Measurements from ENCODE around the gene THUMPD3. TPM values are rescaled to one million over a fixed set of nuclear protein-coding genes. Genes with fewer than 3 reads are reported as not detected.

Gene THUMPD3
- total RNA-seq, 1 experiment from 2014 or later: 22.1 TPM

DNA sequence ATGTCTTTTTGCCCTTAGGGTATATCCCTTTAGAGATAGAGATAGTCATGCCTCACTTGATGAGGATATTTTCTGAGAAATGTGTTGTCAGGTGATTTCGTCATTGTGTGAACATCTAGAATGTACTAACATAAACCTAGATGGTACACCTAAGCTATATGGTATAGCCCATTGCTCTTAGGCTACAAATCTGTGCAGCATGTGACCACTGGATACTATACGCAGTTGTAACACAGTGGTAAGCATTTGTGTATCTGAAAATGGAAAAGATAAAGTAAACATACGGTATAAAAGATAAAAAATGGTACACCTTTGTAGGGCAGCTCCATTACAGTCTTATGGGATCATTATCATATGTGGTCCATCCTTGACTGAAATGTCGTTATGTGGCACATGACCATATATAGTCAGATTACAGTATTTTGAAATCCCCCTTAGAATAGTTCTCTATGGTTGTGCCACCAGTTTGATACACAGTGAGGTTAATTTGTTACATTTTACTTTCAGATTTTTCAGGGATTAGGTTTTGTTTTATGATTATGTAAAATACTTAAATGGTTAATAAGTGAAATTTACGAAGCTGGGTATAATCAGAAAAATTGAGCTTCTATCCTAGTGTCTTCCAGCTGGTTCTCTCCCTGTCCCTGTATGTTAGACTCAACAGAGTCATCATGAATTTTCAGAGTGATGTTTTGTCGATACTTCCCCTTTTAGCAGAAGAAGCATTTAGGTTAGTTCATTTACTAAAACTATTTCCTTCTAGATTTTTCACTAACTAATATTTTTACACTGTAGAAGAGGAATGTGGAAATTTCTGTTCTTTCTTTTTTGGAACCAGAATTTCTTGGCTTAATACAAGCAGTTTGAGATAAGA, 47.4 kb downstream of the THUMPD3 start:
- Histone ChIP-seq H3K4me3 (ENCODE audit: insufficient read depth, low read depth, low read length) (no peak overlapping the region), H3K36me3 (replicated peaks; ENCODE audit: control insufficient read depth, insufficient read depth, low read length) (no peaks in the 10 kb centered on the region), H3K27me3 (ENCODE audit: control insufficient read depth, insufficient read depth, low read length) (no peaks in the 10 kb centered on the region)
- DNase-seq: no peak

- Histone ChIP-seq H3K27me3 (ENCODE audit: control insufficient read depth, insufficient read depth, low read length) (no peaks in the 10 kb centered on the region), H3K36me3 (replicated peaks; ENCODE audit: control insufficient read depth, insufficient read depth, low read length) (no peaks in the 10 kb centered on the region; the same call in 1 of the 2 replicates), H3K4me3 (ENCODE audit: insufficient read depth, low read depth, low read length) (no peak overlapping the region)
- no peak for DNase-seq
These were observed 48.4 kb downstream of the THUMPD3 start for GRCh38 chr3:9411302-9411701.

GRCh38 chr3:9412293-9412692, 49.4 kb downstream of the THUMPD3 start:
- no peaks in the 10 kb centered on the region for H3K27me3 ChIP-seq (ENCODE audit: control insufficient read depth, insufficient read depth, low read length)
- no peaks in the 10 kb centered on the region; the same call in 1 of the 2 replicates for H3K36me3 ChIP-seq (replicated peaks; ENCODE audit: control insufficient read depth, insufficient read depth, low read length)
- H3K4me3 ChIP-seq (ENCODE audit: insufficient read depth, low read depth, low read length): no peak overlapping the region
- no peak for DNase-seq

DNA sequence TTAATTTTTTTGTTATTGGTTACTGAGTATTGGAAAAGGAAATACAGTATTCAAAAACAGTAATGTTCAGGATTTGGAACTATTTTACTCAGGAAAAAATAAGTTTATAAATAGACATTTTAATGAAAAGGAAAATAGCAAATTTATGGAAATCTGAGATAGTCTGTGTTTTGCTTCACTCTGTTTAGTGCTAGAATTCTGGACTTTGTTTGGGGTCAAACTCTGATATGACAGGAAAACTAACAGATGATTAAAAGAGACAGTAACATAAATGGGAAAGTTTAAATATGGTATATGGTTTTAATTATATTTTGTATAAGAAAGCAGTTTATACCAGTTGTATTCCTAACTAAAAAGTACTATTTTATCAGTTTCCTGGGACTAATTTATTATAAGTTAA, 52.0 kb downstream of the THUMPD3 start:
- H3K27me3 ChIP-seq (ENCODE audit: control insufficient read depth, insufficient read depth, low read length): no peaks in the 10 kb centered on the region
- H3K4me3 ChIP-seq (ENCODE audit: insufficient read depth, low read depth, low read length): no peak overlapping the region
- DNase-seq: no peak
- no peaks in the 10 kb centered on the region; the same call in 1 of the 2 replicates for H3K36me3 ChIP-seq (replicated peaks; ENCODE audit: control insufficient read depth, insufficient read depth, low read length)

DNA sequence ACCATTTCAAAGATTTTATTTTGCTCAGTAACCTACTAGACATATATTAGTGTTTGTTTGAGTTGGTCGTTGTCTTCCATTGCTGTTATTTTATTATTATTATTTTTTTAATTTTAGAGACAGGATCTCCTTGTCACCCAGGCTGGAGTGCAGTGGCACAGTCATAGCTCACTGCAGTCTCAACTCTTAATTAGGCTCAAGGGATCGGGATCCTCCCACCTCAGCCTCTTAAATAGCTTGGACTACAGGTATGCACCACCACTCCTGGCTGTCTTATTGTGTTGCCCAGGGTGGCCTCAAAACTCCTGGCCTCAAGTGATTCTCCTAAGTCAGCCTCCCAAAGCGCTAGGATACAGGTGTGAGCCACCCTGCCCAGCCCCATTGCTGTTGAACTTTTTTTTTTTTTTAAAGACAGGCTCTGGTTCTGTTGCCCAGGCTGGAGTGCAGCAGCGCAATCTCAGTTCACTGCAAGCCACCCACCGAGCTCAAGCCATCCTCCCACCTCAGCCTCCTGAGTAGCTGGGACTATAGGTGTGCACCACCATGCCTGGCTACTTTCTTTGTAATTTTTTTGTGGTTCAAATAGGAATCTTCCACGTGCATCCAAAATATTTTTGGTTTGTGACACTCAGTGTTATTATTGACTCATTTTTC, 52.8 kb downstream of the THUMPD3 start:
- H3K4me3 ChIP-seq (ENCODE audit: insufficient read depth, low read depth, low read length): no peak overlapping the region
- no peaks in the 10 kb centered on the region for H3K27me3 ChIP-seq (ENCODE audit: control insufficient read depth, insufficient read depth, low read length)
- no peak for DNase-seq
- H3K36me3 ChIP-seq (replicated peaks; ENCODE audit: control insufficient read depth, insufficient read depth, low read length): no peaks in the 10 kb centered on the region; the same call in 1 of the 2 replicates

DNA sequence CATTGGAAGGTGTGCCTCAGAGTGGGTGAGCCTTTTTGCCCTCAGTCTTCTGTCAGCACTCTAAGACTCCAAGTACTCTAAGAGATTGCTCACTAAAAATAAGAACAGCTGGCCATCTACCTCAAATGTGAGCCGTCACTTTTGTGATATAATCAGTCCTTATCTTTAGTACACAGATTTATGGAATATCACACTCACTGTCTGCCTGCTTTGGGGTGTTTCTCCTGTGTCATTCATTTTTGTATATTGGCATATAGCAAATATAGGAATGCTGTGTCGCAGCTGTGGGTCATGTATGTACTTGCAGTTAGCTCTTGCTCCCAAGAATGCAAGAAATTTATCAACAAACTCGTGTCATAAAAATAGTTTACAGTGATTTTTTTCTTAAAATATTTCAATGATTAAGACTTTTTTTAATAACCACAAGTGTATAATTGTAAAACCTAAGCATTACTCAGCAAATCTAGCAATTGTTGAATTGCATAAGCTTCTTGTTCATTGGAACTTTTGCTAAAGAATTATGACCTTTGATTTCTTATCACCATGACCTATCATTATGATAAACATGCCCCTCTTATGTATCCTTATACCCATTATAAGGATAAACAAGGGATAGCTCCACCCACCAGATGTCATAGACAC, 53.4 kb downstream of the THUMPD3 start:
- no peak for DNase-seq
- no peak overlapping the region for H3K4me3 ChIP-seq (ENCODE audit: insufficient read depth, low read depth, low read length)
- no peaks in the 10 kb centered on the region for H3K27me3 ChIP-seq (ENCODE audit: control insufficient read depth, insufficient read depth, low read length)
- no peaks in the 10 kb centered on the region; the same call in 1 of the 2 replicates for H3K36me3 ChIP-seq (replicated peaks; ENCODE audit: control insufficient read depth, insufficient read depth, low read length)

DNA sequence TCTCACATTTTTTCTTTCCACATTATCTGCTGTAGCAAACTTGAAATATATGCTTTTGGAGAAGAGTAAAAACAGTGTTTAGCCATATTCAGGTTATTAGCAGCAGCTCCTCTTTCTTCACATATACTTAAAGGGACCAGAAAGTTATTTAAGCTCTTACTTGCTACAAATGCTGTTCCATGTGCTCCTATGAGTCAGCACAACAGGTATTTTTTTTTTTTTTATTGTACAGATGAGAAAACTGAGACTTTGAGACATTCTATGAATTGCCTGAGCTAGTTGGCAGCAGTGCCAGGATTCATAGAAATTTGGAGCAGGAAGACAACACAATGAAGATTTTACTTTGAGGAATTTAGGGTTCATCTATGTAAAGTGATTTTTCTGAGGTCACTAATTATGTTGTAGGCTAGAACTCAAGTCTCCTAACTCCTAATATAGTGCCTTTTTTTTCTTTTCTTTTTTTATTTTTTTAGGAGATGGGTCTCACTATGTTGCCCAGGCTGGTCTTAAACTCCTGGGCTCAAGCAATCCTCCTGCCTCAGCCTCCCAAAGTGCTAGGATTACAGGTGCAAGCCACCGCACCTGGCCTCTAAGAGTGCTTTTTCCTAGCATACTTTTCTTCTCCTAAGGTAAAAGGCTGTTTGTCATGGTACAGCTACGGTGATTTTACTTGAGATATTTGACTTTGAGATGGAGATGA, 58.1 kb downstream of the THUMPD3 start:
- DNase-seq: no peak
- Histone ChIP-seq H3K36me3 (replicated peaks; ENCODE audit: control insufficient read depth, insufficient read depth, low read length) (peaks cover 2% of the 10 kb centered on the region; the same call in 1 of the 2 replicates), H3K4me3 (ENCODE audit: insufficient read depth, low read depth, low read length) (no peak overlapping the region), H3K27me3 (ENCODE audit: control insufficient read depth, insufficient read depth, low read length) (no peaks in the 10 kb centered on the region)

DNA sequence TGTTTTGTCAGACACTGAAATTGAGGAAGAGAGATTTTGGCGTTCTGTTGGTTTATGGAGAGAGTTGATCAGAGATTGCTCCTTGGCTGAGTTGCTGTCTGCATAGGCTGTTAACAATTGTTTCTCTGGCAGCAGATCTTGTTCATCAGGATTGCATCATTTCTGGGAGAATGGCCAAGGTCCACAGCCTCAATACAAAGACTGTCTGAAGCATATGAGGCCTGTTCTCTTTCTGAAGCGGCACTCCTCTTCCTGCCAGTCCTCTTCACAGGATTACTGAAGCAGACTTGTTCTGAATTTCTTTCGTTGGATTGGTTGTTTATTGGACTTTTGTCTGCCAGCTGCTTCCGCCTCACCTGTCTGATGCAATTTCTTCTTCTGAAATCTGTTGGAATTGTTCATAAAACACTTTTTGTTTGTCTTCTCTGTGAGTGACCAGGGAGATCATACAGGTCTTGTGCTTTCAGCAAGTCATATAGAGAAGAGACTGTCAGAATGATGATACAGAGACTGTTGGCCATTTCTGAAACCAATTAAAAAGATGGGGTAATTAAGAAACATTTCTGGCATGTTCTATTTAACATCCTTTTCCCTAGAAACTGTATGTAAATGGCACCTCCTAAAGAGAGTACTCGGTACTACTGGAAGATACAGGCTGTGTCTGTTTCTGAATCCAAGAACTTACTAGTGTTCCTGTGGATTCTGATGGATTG, 60.0 kb downstream of the THUMPD3 start:
- Histone ChIP-seq H3K4me3 (ENCODE audit: insufficient read depth, low read depth, low read length) (no peak overlapping the region), H3K27me3 (ENCODE audit: control insufficient read depth, insufficient read depth, low read length) (no peaks in the 10 kb centered on the region), H3K36me3 (replicated peaks; ENCODE audit: control insufficient read depth, insufficient read depth, low read length) (peaks cover 8% of the 10 kb centered on the region)
- peak; percentile 46 for DNase-seq

- H3K4me3 ChIP-seq (ENCODE audit: insufficient read depth, low read depth, low read length): no peak overlapping the region
- H3K36me3 ChIP-seq (replicated peaks; ENCODE audit: control insufficient read depth, insufficient read depth, low read length): peaks cover 45% of the 10 kb centered on the region
- no peak for DNase-seq
- H3K27me3 ChIP-seq (ENCODE audit: control insufficient read depth, insufficient read depth, low read length): no peaks in the 10 kb centered on the region
These were observed 65.6 kb downstream of the THUMPD3 start for GRCh38 chr3:9428411-9428810.

GRCh38 chr3:9430733-9431132, 67.9 kb downstream of the THUMPD3 start:
- Histone ChIP-seq H3K36me3 (replicated peaks; ENCODE audit: control insufficient read depth, insufficient read depth, low read length) (peaks cover 62% of the 10 kb centered on the region), H3K27me3 (ENCODE audit: control insufficient read depth, insufficient read depth, low read length) (no peaks in the 10 kb centered on the region), H3K4me3 (ENCODE audit: insufficient read depth, low read depth, low read length) (no peak overlapping the region)
- no peak for DNase-seq

DNA sequence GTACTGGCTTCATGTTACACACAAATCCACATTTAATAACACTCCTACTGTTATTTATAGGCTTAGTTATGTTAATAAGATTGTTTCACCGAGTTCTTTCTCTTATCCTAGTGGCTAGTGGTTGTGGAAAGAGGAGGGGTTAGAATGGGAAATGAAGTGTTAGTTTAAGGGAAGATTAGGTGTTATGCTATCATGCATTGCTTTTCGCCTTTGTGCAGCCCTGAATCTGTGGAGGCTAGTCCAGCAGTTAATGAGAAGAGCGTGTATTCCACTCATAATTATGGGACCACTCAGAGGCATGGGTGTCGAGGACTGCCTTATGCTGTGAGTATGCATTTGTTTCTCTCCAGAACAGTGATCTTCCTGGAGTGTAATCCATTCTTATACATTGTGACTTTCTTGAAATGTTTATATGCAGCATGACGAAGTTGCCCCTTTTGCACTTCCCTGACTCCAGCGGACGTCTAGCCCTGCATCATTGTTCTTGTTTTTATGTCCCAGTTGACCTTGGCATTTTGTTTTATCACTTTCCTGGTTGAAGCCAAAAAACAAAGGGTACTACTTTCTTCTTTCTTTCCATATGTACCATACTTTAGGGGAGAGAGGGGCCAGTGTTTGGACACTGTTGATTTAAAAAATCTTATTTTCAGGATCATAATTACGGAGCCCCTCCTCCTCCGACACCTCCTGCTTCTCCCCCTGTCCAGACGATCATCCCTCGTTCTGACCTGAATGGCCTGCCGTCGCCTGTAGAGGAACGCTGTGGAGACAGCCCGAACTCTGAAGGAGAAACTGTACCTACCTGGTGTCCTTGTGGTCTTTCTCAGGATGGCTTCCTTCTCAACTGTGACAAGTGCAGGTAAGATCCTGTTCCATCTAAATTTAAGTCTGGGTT, 71.0 kb downstream of the THUMPD3 start:
- Histone ChIP-seq H3K4me3 (ENCODE audit: insufficient read depth, low read depth, low read length) (no peak overlapping the region), H3K36me3 (replicated peaks; ENCODE audit: control insufficient read depth, insufficient read depth, low read length) (peaks cover 62% of the 10 kb centered on the region), H3K27me3 (ENCODE audit: control insufficient read depth, insufficient read depth, low read length) (no peaks in the 10 kb centered on the region)
- no peak for DNase-seq

DNA sequence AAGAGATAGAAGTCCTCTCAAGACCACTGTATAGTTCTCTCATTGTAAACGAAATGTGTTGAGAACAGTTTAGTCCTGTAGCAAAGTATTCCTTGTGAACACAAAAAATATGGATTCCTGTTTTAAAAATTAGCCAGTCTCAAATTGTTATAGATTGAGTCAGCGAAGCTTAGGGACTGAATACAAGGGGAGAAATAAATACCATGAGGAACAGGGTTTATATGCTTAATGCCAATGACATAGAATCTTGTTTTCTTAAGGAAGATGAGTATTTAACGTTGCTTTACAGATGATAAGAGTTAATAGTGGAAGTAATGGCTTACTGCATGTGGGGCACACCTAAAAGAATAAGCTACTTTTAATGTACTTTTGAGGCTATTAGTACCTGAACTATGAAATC, 72.5 kb downstream of the THUMPD3 start:
- peaks cover 57% of the 10 kb centered on the region for H3K36me3 ChIP-seq (replicated peaks; ENCODE audit: control insufficient read depth, insufficient read depth, low read length)
- DNase-seq: no peak
- H3K4me3 ChIP-seq (ENCODE audit: insufficient read depth, low read depth, low read length): no peak overlapping the region
- no peaks in the 10 kb centered on the region for H3K27me3 ChIP-seq (ENCODE audit: control insufficient read depth, insufficient read depth, low read length)
